BLaER1 (cell line): ENCODE measurements around the gene ADAMTS5.

Experiments
- H3K27ac ChIP-seq: shearing (Covaris generic); formaldehyde crosslinking; 2 replicates; pipeline ENCODE4 v1.8.1; 2022
- H3K27me3 ChIP-seq: shearing (Covaris generic); formaldehyde crosslinking; 2 replicates; pipeline ENCODE4 v1.8.1; 2022
- H3K36me3 ChIP-seq: shearing (Covaris generic); formaldehyde crosslinking; 2 replicates; pipeline ENCODE4 v1.8.1; 2022
- H3K4me1 ChIP-seq: shearing (Covaris generic); formaldehyde crosslinking; 2 replicates; pipeline ENCODE4 v1.8.1; 2022
- H3K4me2 ChIP-seq: shearing (Covaris generic); formaldehyde crosslinking; 2 replicates; pipeline ENCODE4 v1.8.1; 2022
- H3K4me3 ChIP-seq: shearing (Covaris generic); formaldehyde crosslinking; 2 replicates; pipeline ENCODE4 v1.8.1; 2022
- H3K9ac ChIP-seq: shearing (Covaris generic); formaldehyde crosslinking; 2 replicates; pipeline ENCODE4 v1.8.1; 2022
- H3K9me3 ChIP-seq: shearing (Covaris generic); formaldehyde crosslinking; 2 replicates; pipeline ENCODE4 v1.8.1; 2022
- H4K20me1 ChIP-seq: shearing (Covaris generic); formaldehyde crosslinking; 2 replicates; pipeline ENCODE4 v1.8.1; 2022
- Cebpa-rat ChIP-seq: shearing (Covaris generic); IDR thresholded peaks from 2 replicates; pipeline ENCODE4 v1.8.1; 2022

Gene ADAMTS5

GRCh38 chr21:26952374-26953066 lies 14.4 kb downstream of the ADAMTS5 start:
- TF ChIP-seq Cebpa-rat = no peak
- H4K20me1 ChIP-seq = no peaks in the 10 kb centered on the region
- no peaks in the 10 kb centered on the region for H3K9me3 ChIP-seq
- no peak overlapping the region for H3K9ac ChIP-seq
- no peak overlapping the region for H3K4me3 ChIP-seq
- no peaks in the 10 kb centered on the region for H3K36me3 ChIP-seq
- 0 out of 2 replicates have a peak, but pooled peaks cover 8% of the 10 kb centered on the region for H3K4me1 ChIP-seq
- H3K27me3 ChIP-seq = no peaks in the 10 kb centered on the region
- H3K27ac ChIP-seq = no peak overlapping the region
- no peak overlapping the region for H3K4me2 ChIP-seq

- Histone ChIP-seq H3K9me3 (no peaks in the 10 kb centered on the region), H3K27ac (no peak overlapping the region), H3K9ac (no peak overlapping the region), H3K4me3 (no peak overlapping the region), H4K20me1 (no peaks in the 10 kb centered on the region), H3K4me2 (no peak overlapping the region), H3K36me3 (no peaks in the 10 kb centered on the region), H3K27me3 (no peaks in the 10 kb centered on the region), H3K4me1 (0 out of 2 replicates have a peak, but pooled peaks cover 8% of the 10 kb centered on the region)
- TF ChIP-seq Cebpa-rat = no peak
These were observed 17.1 kb downstream of the ADAMTS5 start for GRCh38 chr21:26949830-26950229.

GRCh38 chr21:26948194-26948593 lies 18.7 kb downstream of the ADAMTS5 start:
- no peaks in the 10 kb centered on the region for H3K27me3 ChIP-seq

GRCh38 chr21:26946744-26947446 lies 20.0 kb downstream of the ADAMTS5 start:
- no peak overlapping the region for H3K27ac ChIP-seq
- H3K27me3 ChIP-seq = no peaks in the 10 kb centered on the region
- H3K9ac ChIP-seq = no peak overlapping the region
- H3K4me3 ChIP-seq = no peak overlapping the region
- no peaks in the 10 kb centered on the region for H3K9me3 ChIP-seq
- 0 out of 2 replicates have a peak, but pooled peaks cover 8% of the 10 kb centered on the region for H3K4me1 ChIP-seq
- no peak overlapping the region for H3K4me2 ChIP-seq
- no peak for TF ChIP-seq Cebpa-rat
- no peaks in the 10 kb centered on the region for H3K36me3 ChIP-seq
- H4K20me1 ChIP-seq = no peaks in the 10 kb centered on the region

More at GRCh38 chr21:26948194-26948593, 18.7 kb downstream of the ADAMTS5 start:
- Histone ChIP-seq H3K9ac (no peak overlapping the region), H3K36me3 (no peaks in the 10 kb centered on the region), H3K27ac (no peak overlapping the region), H4K20me1 (no peaks in the 10 kb centered on the region), H3K4me2 (no peak overlapping the region), H3K4me3 (no peak overlapping the region), H3K9me3 (no peaks in the 10 kb centered on the region), H3K4me1 (0 out of 2 replicates have a peak, but pooled peaks cover 8% of the 10 kb centered on the region)
- TF ChIP-seq Cebpa-rat = no peak

- no peak overlapping the region for H3K4me2 ChIP-seq
- no peak for TF ChIP-seq Cebpa-rat
These were observed 20.8 kb downstream of the ADAMTS5 start for GRCh38 chr21:26945916-26946675.

GRCh38 chr21:26943921-26944320 lies 23.0 kb downstream of the ADAMTS5 start:
- no peaks in the 10 kb centered on the region for H3K36me3 ChIP-seq
- no peak overlapping the region for H3K4me3 ChIP-seq
- H3K4me2 ChIP-seq = no peak overlapping the region
- TF ChIP-seq Cebpa-rat = no peak
- no peaks in the 10 kb centered on the region for H3K27me3 ChIP-seq
- H4K20me1 ChIP-seq = no peaks in the 10 kb centered on the region
- no peak overlapping the region for H3K27ac ChIP-seq
- H3K9me3 ChIP-seq = no peaks in the 10 kb centered on the region
- no peak overlapping the region for H3K9ac ChIP-seq
- H3K4me1 ChIP-seq = peaks cover 6% of the 10 kb centered on the region; the same call in 1 of the 2 replicates

More at GRCh38 chr21:26945916-26946675, 20.8 kb downstream of the ADAMTS5 start:
- Histone ChIP-seq H4K20me1 (no peaks in the 10 kb centered on the region), H3K36me3 (no peaks in the 10 kb centered on the region), H3K4me3 (no peak overlapping the region), H3K27me3 (no peaks in the 10 kb centered on the region), H3K4me1 (0 out of 2 replicates have a peak, but pooled peaks cover 6% of the 10 kb centered on the region), H3K9me3 (no peaks in the 10 kb centered on the region), H3K9ac (no peak overlapping the region), H3K27ac (no peak overlapping the region)

GRCh38 chr21:26941421-26941820 lies 25.5 kb downstream of the ADAMTS5 start:
- TF ChIP-seq Cebpa-rat = no peak
- Histone ChIP-seq H3K36me3 (no peaks in the 10 kb centered on the region), H3K4me1 (peaks cover 6% of the 10 kb centered on the region; the same call in 1 of the 2 replicates), H3K9me3 (no peaks in the 10 kb centered on the region), H4K20me1 (no peaks in the 10 kb centered on the region), H3K27me3 (no peaks in the 10 kb centered on the region), H3K27ac (no peak overlapping the region), H3K4me2 (no peak overlapping the region), H3K4me3 (no peak overlapping the region), H3K9ac (no peak overlapping the region)

GRCh38 chr21:26939601-26940111 lies 27.2 kb downstream of the ADAMTS5 start:
- peaks cover 6% of the 10 kb centered on the region; the same call in 1 of the 2 replicates for H3K4me1 ChIP-seq
- no peak overlapping the region for H3K9ac ChIP-seq
- no peaks in the 10 kb centered on the region for H3K9me3 ChIP-seq
- H3K4me3 ChIP-seq = no peak overlapping the region
- H3K4me2 ChIP-seq = no peak overlapping the region
- TF ChIP-seq Cebpa-rat = no peak
- H3K27me3 ChIP-seq = no peaks in the 10 kb centered on the region
- H3K36me3 ChIP-seq = no peaks in the 10 kb centered on the region
- no peak overlapping the region for H3K27ac ChIP-seq
- no peaks in the 10 kb centered on the region for H4K20me1 ChIP-seq

- H3K4me3 ChIP-seq = no peak overlapping the region
- H3K4me2 ChIP-seq = no peak overlapping the region
- H3K27ac ChIP-seq = no peak overlapping the region
- no peak overlapping the region for H3K9ac ChIP-seq
- no peaks in the 10 kb centered on the region for H3K27me3 ChIP-seq
- no peak for TF ChIP-seq Cebpa-rat
- no peaks in the 10 kb centered on the region for H3K36me3 ChIP-seq
- no peaks in the 10 kb centered on the region for H3K9me3 ChIP-seq
- H4K20me1 ChIP-seq = no peaks in the 10 kb centered on the region
- peaks cover 6% of the 10 kb centered on the region; the same call in 1 of the 2 replicates for H3K4me1 ChIP-seq
These were observed 30.2 kb downstream of the ADAMTS5 start for GRCh38 chr21:26936641-26937040.
